Fibroblast of lung (primary cell): ENCODE measurements around the gene TRIL. TPM values are rescaled to one million over a fixed set of nuclear protein-coding genes. Genes with fewer than 3 reads are reported as not detected.

Source experiments
- DNase-seq, 2 donors: peaks; one replicate each; pipeline versions ENCODE4 v3.0.0 to v3.0.0-alpha.2; 2010; ENCODE audit warnings: low read depth in 2 of 2
- H2AFZ ChIP-seq: 2 replicates; pipeline ENCODE4 v1.5.1; 2012; ENCODE audit warnings: low read length, control low read depth, inconsistent platforms
- H3K27ac ChIP-seq: 2 replicates; pipeline ENCODE4 v1.5.1; 2011; ENCODE audit warnings: low read length, control low read depth; ENCODE audit not compliant: insufficient read depth
- H3K27me3 ChIP-seq: 2 replicates; pipeline ENCODE4 v1.5.1; 2011; ENCODE audit warnings: mild to moderate bottlenecking, low read length; ENCODE audit not compliant: control insufficient read depth, insufficient read depth
- H3K36me3 ChIP-seq: 2 replicates; pipeline ENCODE4 v1.5.1; 2011; ENCODE audit warnings: low read length; ENCODE audit not compliant: control insufficient read depth, insufficient read depth
- H3K4me1 ChIP-seq: 2 replicates; pipeline ENCODE4 v1.5.1; 2011; ENCODE audit warnings: low read length; ENCODE audit not compliant: control insufficient read depth, insufficient read depth; ENCODE audit errors: extremely low read depth
- H3K4me2 ChIP-seq: 2 replicates; pipeline ENCODE4 v1.5.1; 2011; ENCODE audit warnings: low read length, control low read depth; ENCODE audit not compliant: insufficient read depth; ENCODE audit errors: extremely low read depth
- H3K4me3 ChIP-seq, 4 experiments: fragments of 200-600 bp in 1 of 4; sonication (generic) in 1 of 4; replicated peaks in 1 of 4; 2 replicates each; pipeline ENCODE4 v1.5.1; 2011 to 2016; ENCODE audit warnings: low read length in 4 of 4, low read depth in 3 of 4, mild to moderate bottlenecking in 3 of 4, control low read depth in 2 of 4, inconsistent platforms in 1 of 4, mixed read lengths in 1 of 4; ENCODE audit not compliant: insufficient read depth in 1 of 4; ENCODE audit errors: control extremely low read depth in 1 of 4
- H3K79me2 ChIP-seq: 2 replicates; pipeline ENCODE4 v1.5.1; 2012; ENCODE audit warnings: mild to moderate bottlenecking, low read length, inconsistent platforms; ENCODE audit not compliant: control insufficient read depth, insufficient read depth
- H3K9ac ChIP-seq: 2 replicates; pipeline ENCODE4 v1.5.1; 2011; ENCODE audit warnings: mild to moderate bottlenecking, low read length, control low read depth; ENCODE audit not compliant: insufficient read depth
- H3K9me3 ChIP-seq: 2 replicates; pipeline ENCODE4 v1.5.1; 2012; ENCODE audit warnings: low read depth, low read length; ENCODE audit not compliant: control insufficient read depth, insufficient read depth
- H4K20me1 ChIP-seq: 2 replicates; pipeline ENCODE4 v1.5.1; 2011; ENCODE audit warnings: low read length; ENCODE audit not compliant: control insufficient read depth, insufficient read depth; ENCODE audit errors: extremely low read depth
- CTCF ChIP-seq, 2 donors: IDR thresholded peaks in 1 of 2; conservative IDR thresholded peaks in 1 of 2; 1 replicate in 1 of 2; 2 replicates in 1 of 2; pipeline ENCODE4 v1.5.1; 2011 to 2012; ENCODE audit warnings: low read length in 2 of 2, control low read depth in 1 of 2, inconsistent platforms in 1 of 2, low read depth in 1 of 2, mild to moderate bottlenecking in 1 of 2
- EZH2 ChIP-seq: IDR thresholded peaks from 2 replicates; pipeline ENCODE4 v1.5.1; 2012; ENCODE audit warnings: low read length, control low read depth, mild to moderate bottlenecking; ENCODE audit errors: missing control alignments
- polyA plus RNA-seq, 2 donors: library from polyadenylated mRNA; depleted of rRNA in 1 of 2; stranded (reverse) in 1 of 2; unstranded in 1 of 2; fragments of >200 nt; gene quantifications; 2 replicates each; pipeline ENCODE4 v1.2.1, GENCODE V29; 2011 to 2012; ENCODE audit warnings: missing spikeins in 1 of 2
- total RNA-seq: library from RNA; depleted of rRNA; stranded (reverse); fragments of >200 nt; gene quantifications from 2 replicates; pipeline ENCODE4 v1.2.1, GENCODE V29; 2014

Gene TRIL
- total and polyA plus RNA-seq, 2 donors (not counting 1 experiment from before 2014, with no cell fraction given), result 0.10 to 0.17 TPM

GRCh38 chr7:28903730-28904577, 54.2 kb downstream of the TRIL start:
- no peak for TF ChIP-seq EZH2
- no peak for TF ChIP-seq CTCF (conservative IDR thresholded peaks at IDR 0.05 in 1 of 2, IDR thresholded peaks at IDR 0.05 in 1 of 2; ENCODE audit: low read depth in 1 of 2, low read length in 2 of 2)
- no peaks in the 10 kb centered on the region for H3K79me2 ChIP-seq
- peak overlapping the region; percentile 45 to 77 (median 54) for H3K4me3 ChIP-seq
- no peaks in the 10 kb centered on the region for H4K20me1 ChIP-seq
- no peak overlapping the region for H3K9ac ChIP-seq
- no peaks in the 10 kb centered on the region for H3K27me3 ChIP-seq
- no peak overlapping the region for H3K27ac ChIP-seq
- H3K36me3 ChIP-seq, result no peaks in the 10 kb centered on the region
- no peaks in the 10 kb centered on the region for H3K4me1 ChIP-seq
- peak overlapping the region; percentile 91 for H3K4me2 ChIP-seq
- peak in 1 of 2 donors; percentile 5 for DNase-seq
- H3K9me3 ChIP-seq, result no peaks in the 10 kb centered on the region
- peak overlapping the region; percentile 90 for H2AFZ ChIP-seq

Other genes starting within 250 kb of the TRIL start
- 0.17 and 0.51 TPM in 2 replicates for gene CPVL, start 188.2 kb upstream of the TRIL start, total RNA-seq
- 0.34 TPM in 1 of 2 replicates, not detected in the other for gene CPVL, start 188.2 kb upstream of the TRIL start, polyA plus RNA-seq
- gene CHN2, start 236.4 kb upstream of the TRIL start, total RNA-seq, result 0.33 and 1.3 TPM in 2 replicates
- gene CHN2, start 236.4 kb upstream of the TRIL start, polyA plus RNA-seq, result 0.53 and 1.3 TPM in 2 replicates